Limb (tissue), 2 donors: ENCODE data around the gene HAT1.

Experiments used
- DNase-seq, 2 donors: peaks; one replicate each; pipeline ENCODE4 v3.0.0-alpha.2; 2016; ENCODE audit errors: extremely low spot score in 2 of 2

HAT1 gene

GRCh38 chr2:172031536-172031935, 109.3 kb downstream of the HAT1 start:
- no peak for DNase-seq
